MCF 10A (cell line): ENCODE measurements around the gene ZBTB22. TPM values are rescaled to one million over a fixed set of nuclear protein-coding genes. Genes with fewer than 3 reads are reported as not detected.

ENCODE experiments used
- BruUV-seq: library from RNA; stranded (reverse); fragments of 400-500 nt; replicated peaks from 2 replicates; lab custom pipeline; 2021; lab: Mats Ljungman, UMichigan
- CTCF ChIA-PET: fragments of 300-600 bp; sonication (Branson Sonifier 250); formaldehyde crosslinking; extraction: SDS; loops from one replicate; lab custom pipeline; 2021; ENCODE audit warnings: antibody characterized with exemption, inconsistent platforms; lab: Yijun Ruan, JAX
- POLR2A ChIA-PET: fragments of 300-600, 350-650 bp; sonication (Branson Sonifier 250); formaldehyde crosslinking; extraction: SDS; loops from one replicate; lab custom pipeline; 2020; ENCODE audit warnings: antibody characterized with exemption, inconsistent platforms; lab: Yijun Ruan, JAX
- DNase-seq: peaks from one replicate; pipeline ENCODE4 v3.0.0-alpha.2; 2018; ENCODE audit not compliant: unreplicated experiment
- H3K27ac Mint-ChIP-seq: one replicate; pipeline ENCODE4 v1.8.0; 2022; ENCODE audit warnings: mild to moderate bottlenecking, low read depth, mixed read lengths; ENCODE audit not compliant: unreplicated experiment
- H3K27me3 Mint-ChIP-seq: one replicate; pipeline ENCODE4 v1.8.0; 2022; ENCODE audit warnings: mixed read lengths; ENCODE audit not compliant: insufficient read depth, unreplicated experiment
- H3K36me3 Mint-ChIP-seq: one replicate; pipeline ENCODE4 v1.8.0; 2022; ENCODE audit warnings: mild to moderate bottlenecking, moderate library complexity, mixed read lengths; ENCODE audit not compliant: insufficient read depth, unreplicated experiment
- H3K4me1 Mint-ChIP-seq: one replicate; pipeline ENCODE4 v1.8.0; 2022; ENCODE audit warnings: mixed read lengths; ENCODE audit not compliant: insufficient read depth, unreplicated experiment
- H3K4me3 Mint-ChIP-seq: one replicate; pipeline ENCODE4 v1.8.0; 2022; ENCODE audit warnings: mild to moderate bottlenecking, moderate library complexity, mixed read lengths; ENCODE audit not compliant: unreplicated experiment
- H3K9me3 Mint-ChIP-seq: one replicate; pipeline ENCODE4 v1.8.0; 2022; ENCODE audit warnings: mixed read lengths; ENCODE audit not compliant: unreplicated experiment
- intact Hi-C: fragments of 100-400 bp; cut with micrococcal nuclease; formaldehyde crosslinking; loops from 2 replicates; pipeline ENCODE4 v1.14.1; 2022
- total RNA-seq: library from RNA; stranded (reverse); gene quantifications from 2 replicates; pipeline ENCODE4 v1.2.3, GENCODE V29; 2022
- TF ChIP-seq, protein P1 (sequence below): fragments of 200-600 bp; IDR thresholded peaks from one replicate; pipeline ENCODE4 v1.8.0; 2022; ENCODE audit warnings: antibody characterized with exemption, mild to moderate bottlenecking; ENCODE audit not compliant: unreplicated experiment

ZBTB22 gene
- total RNA-seq, 1 experiment from 2014 or later, result 12.3 TPM

GRCh38 chr6:33290459-33290858, 27.1 kb downstream of the ZBTB22 start:
- CTCF ChIA-PET, result interaction anchor here (0.7 kb wide), 2 partner anchors 9 to 12 kb away, joined by 3 to 8 read pairs; partner anchors contain the start of gene RGL2
- intact Hi-C loops, result no loop called here

DNA sequence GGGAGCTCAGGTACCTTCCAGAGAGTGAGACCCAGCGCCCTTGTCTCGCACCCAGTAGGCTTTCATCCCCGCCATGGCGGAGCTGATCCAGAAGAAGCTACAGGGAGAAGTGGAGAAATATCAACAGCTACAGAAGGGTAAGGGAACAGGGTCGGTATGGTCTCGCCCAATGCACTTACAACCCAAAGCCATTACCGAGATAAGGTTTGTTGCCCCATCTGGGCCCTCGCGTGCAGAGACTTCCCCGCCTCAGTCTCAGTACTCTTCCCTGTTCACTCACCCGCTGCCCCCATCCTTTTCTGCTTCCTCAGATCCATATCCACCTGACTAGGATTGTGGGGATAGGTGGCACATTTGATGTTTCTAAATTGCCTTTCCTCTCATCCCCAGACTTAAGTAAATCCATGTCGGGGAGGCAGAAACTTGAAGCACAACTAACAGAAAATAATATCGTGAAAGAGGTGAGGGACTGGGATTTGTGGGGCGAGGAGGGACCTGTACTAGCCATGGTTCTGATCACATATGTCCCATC, 27.7 kb downstream of the ZBTB22 start:
- ChIA-PET CTCF (interaction anchor here (0.6 to 2.3 kb wide), 4 partner anchors 10 to 130 kb away, joined by 3 to 18 read pairs (median 7); partner anchors contain the start of gene B3GALT4), POLR2A (interaction anchor here (0.8 to 7.1 kb wide), 17 partner anchors 9 to 1560 kb away, joined by 3 to 148 read pairs (median 7); partner anchors contain the start of genes B3GALT4, BRD2, RGL2 and RPS18)
- Mint-ChIP-seq H3K4me3 (peak overlapping the region; percentile 88), H3K27ac (peak overlapping the region; percentile 89), H3K4me1 (peaks cover 24% of the 10 kb centered on the region), H3K36me3 (peaks cover 59% of the 10 kb centered on the region), H3K9me3 (no peaks in the 10 kb centered on the region), H3K27me3 (no peaks in the 10 kb centered on the region)
- TSS peak; percentile 88 for BruUV-seq
- intact Hi-C loops, result no loop called here
- no peak for DNase-seq
- TF ChIP-seq, protein P1, sequence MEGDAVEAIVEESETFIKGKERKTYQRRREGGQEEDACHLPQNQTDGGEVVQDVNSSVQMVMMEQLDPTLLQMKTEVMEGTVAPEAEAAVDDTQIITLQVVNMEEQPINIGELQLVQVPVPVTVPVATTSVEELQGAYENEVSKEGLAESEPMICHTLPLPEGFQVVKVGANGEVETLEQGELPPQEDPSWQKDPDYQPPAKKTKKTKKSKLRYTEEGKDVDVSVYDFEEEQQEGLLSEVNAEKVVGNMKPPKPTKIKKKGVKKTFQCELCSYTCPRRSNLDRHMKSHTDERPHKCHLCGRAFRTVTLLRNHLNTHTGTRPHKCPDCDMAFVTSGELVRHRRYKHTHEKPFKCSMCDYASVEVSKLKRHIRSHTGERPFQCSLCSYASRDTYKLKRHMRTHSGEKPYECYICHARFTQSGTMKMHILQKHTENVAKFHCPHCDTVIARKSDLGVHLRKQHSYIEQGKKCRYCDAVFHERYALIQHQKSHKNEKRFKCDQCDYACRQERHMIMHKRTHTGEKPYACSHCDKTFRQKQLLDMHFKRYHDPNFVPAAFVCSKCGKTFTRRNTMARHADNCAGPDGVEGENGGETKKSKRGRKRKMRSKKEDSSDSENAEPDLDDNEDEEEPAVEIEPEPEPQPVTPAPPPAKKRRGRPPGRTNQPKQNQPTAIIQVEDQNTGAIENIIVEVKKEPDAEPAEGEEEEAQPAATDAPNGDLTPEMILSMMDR, result no peak

More at GRCh38 chr6:33290459-33290858, 27.1 kb downstream of the ZBTB22 start:
- no peak for DNase-seq
- BruUV-seq, result no TSS peak
- H3K4me1 Mint-ChIP-seq, result peaks cover 24% of the 10 kb centered on the region
- POLR2A ChIA-PET, result interaction anchor here (0.6 to 7.1 kb wide), 10 partner anchors 8 to 319 kb away, joined by 3 to 148 read pairs (median 23); partner anchors contain the start of genes B3GALT4, RGL2, RPS18 and TAPBP
- H3K27ac Mint-ChIP-seq, result no peak overlapping the region
- no peaks in the 10 kb centered on the region for H3K27me3 Mint-ChIP-seq
- H3K36me3 Mint-ChIP-seq, result peaks cover 53% of the 10 kb centered on the region
- H3K4me3 Mint-ChIP-seq, result peak overlapping the region; percentile 88
- TF ChIP-seq, protein P1, result no peak
- H3K9me3 Mint-ChIP-seq, result no peaks in the 10 kb centered on the region

DNA sequence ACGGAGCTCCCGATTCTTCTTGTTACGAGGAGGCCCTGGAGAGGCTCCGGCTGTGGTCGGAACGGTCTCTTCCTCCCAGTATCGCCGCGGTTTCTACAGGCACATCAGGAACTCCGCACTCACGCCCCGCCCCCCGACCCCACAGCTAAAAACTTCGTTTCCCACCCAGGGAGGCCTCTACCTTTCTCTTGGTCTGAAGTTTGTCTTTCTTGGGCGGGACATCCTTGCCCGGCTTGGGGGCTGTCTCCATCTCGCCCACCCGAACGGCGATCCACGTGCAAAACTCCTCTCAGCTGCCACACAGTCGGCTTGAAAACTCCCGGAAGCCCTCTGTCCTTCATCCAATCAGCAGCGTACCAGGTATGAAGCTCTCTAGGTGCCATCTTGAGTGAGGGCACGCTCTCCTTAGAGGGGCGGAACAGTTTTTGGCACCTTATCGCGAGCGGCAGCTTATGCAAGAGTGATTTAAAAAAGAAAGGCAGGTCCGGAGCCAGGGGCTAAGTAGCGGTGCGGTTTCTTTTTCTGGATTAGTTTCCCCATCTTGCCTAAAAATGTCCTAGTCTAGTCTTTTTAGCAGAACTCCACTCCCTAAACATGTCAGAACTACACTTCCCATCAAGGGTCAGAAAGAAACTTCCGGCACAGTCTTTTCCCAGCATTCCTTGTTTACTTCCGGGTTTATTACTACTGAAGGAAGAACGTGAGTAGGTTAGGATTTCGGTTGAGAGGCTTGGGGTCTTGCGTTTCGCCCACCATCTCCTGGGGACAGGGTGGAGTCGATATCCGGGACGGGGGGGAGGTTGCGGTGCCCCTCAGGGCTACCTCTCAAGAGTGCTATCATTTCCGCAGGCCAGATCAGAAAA, 28.4 kb downstream of the ZBTB22 start, which contains the start of the genes PFDN6 and WDR46:
Gene PFDN6, plus strand, starts transcription at position 681 of the 863 bp plus-strand sequence. CDS start 256 bp downstream, outside the sequence.
Gene WDR46, minus strand, starts transcription at position 319 of the 863 bp plus-strand sequence. Its CDS starts 69 bp downstream, at position 250.
- H3K4me3 Mint-ChIP-seq, result peak within 1 kb of the TSS; percentile 88

More for the DNA sequence above, 28.4 kb downstream of the ZBTB22 start, which contains the start of the genes PFDN6 and WDR46:
- ChIA-PET POLR2A (interaction anchor here (0.6 to 7.1 kb wide), 23 partner anchors 10 to 1559 kb away, joined by 3 to 148 read pairs (median 6); partner anchors contain the start of genes B3GALT4, BRD2, RGL2 and RPS18), CTCF (interaction anchor here (0.6 to 2.3 kb wide), 5 partner anchors 10 to 131 kb away, joined by 4 to 18 read pairs (median 5); partner anchors contain the start of gene B3GALT4)
- Mint-ChIP-seq H3K27me3 (no peaks in the 10 kb centered on the region), H3K9me3 (no peaks in the 10 kb centered on the region), H3K27ac (peak within 1 kb of the TSS; percentile 89), H3K36me3 (peaks cover 66% of the 10 kb centered on the region), H3K4me1 (peaks cover 24% of the 10 kb centered on the region)
- intact Hi-C loops, result no loop called here
- TF ChIP-seq, protein P1, result no peak
- BruUV-seq, result no TSS peak
- peak; percentile 93 for DNase-seq
